BE2C (cell line): Measurements from ENCODE around the gene OR10Z1.

Experiments used
- DNase-seq: peaks from one replicate; pipeline ENCODE4 v3.0.0-alpha.2; 2020
- H3K27me3 ChIP-seq: fragments of 250-450 bp; sonication (Bioruptor Pico); 2 replicates; pipeline ENCODE4 v1.5.1; 2020; ENCODE audit warnings: mild to moderate bottlenecking
- H3K36me3 ChIP-seq: fragments of 250-450 bp; sonication (Bioruptor Pico); 2 replicates; pipeline ENCODE4 v1.5.1; 2020; ENCODE audit warnings: mild to moderate bottlenecking
- H3K4me1 ChIP-seq: fragments of 250-450 bp; sonication (Bioruptor Pico); 2 replicates; pipeline ENCODE4 v1.5.1; 2020
- H3K4me3 ChIP-seq: 2 replicates; pipeline ENCODE4 v1.5.1; 2011; ENCODE audit warnings: low read depth, low read length
- H3K9me3 ChIP-seq: fragments of 250-450 bp; sonication (Bioruptor Pico); 2 replicates; pipeline ENCODE4 v1.5.1; 2020
- TF ChIP-seq, protein P1 (sequence below): IDR thresholded peaks from 2 replicates; pipeline ENCODE4 v1.5.1; 2012; ENCODE audit warnings: mild to moderate bottlenecking, low read depth, low read length

OR10Z1 gene

GRCh38 chr1:158577561-158577960 is 27.5 kb upstream of the OR10Z1 start:
- Histone ChIP-seq H3K4me1 (no peaks in the 10 kb centered on the region), H3K9me3 (no peaks in the 10 kb centered on the region; the same call in 1 of the 2 replicates), H3K27me3 (no peaks in the 10 kb centered on the region), H3K4me3 (no peak overlapping the region), H3K36me3 (no peaks in the 10 kb centered on the region)
- no peak for DNase-seq
- TF ChIP-seq, protein P1, sequence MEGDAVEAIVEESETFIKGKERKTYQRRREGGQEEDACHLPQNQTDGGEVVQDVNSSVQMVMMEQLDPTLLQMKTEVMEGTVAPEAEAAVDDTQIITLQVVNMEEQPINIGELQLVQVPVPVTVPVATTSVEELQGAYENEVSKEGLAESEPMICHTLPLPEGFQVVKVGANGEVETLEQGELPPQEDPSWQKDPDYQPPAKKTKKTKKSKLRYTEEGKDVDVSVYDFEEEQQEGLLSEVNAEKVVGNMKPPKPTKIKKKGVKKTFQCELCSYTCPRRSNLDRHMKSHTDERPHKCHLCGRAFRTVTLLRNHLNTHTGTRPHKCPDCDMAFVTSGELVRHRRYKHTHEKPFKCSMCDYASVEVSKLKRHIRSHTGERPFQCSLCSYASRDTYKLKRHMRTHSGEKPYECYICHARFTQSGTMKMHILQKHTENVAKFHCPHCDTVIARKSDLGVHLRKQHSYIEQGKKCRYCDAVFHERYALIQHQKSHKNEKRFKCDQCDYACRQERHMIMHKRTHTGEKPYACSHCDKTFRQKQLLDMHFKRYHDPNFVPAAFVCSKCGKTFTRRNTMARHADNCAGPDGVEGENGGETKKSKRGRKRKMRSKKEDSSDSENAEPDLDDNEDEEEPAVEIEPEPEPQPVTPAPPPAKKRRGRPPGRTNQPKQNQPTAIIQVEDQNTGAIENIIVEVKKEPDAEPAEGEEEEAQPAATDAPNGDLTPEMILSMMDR: no peak

DNA sequence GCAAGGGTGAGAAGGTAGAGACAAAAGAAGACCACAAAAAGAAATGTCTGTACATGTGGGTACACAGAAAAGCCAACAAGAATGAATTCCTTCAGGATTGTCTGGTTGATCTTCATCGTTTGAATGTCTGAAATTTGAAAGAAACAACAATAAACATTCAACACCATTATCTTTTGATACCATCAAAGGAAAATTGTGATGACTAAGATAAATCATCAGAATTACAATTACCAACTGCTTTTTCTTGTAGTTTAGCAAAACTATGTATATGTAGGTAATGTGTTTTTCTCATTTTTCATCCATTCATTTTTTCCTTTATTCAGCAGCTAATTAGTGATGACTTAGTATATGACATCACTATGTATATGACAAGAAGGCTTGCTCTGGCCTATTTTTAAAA is 25.3 kb upstream of the OR10Z1 start, which contains the start of gene OR10X1:
OR10X1 (minus strand) TSS at position 167 of the 400 bp plus-strand sequence; CDS start at position 167, 0 bp downstream.
- Histone ChIP-seq H3K36me3 (no peaks in the 10 kb centered on the region), H3K27me3 (no peaks in the 10 kb centered on the region), H3K9me3 (no peaks in the 10 kb centered on the region; the same call in 1 of the 2 replicates), H3K4me3 (no peak within 1 kb of the TSS), H3K4me1 (no peaks in the 10 kb centered on the region)
- DNase-seq: no peak
- TF ChIP-seq, protein P1: no peak

GRCh38 chr1:158583962-158584361 is 21.1 kb upstream of the OR10Z1 start:
- H3K4me1 ChIP-seq: no peaks in the 10 kb centered on the region
- TF ChIP-seq, protein P1: no peak
- H3K36me3 ChIP-seq: no peaks in the 10 kb centered on the region
- DNase-seq: no peak
- no peaks in the 10 kb centered on the region for H3K9me3 ChIP-seq
- no peak overlapping the region for H3K4me3 ChIP-seq
- no peaks in the 10 kb centered on the region for H3K27me3 ChIP-seq

DNA sequence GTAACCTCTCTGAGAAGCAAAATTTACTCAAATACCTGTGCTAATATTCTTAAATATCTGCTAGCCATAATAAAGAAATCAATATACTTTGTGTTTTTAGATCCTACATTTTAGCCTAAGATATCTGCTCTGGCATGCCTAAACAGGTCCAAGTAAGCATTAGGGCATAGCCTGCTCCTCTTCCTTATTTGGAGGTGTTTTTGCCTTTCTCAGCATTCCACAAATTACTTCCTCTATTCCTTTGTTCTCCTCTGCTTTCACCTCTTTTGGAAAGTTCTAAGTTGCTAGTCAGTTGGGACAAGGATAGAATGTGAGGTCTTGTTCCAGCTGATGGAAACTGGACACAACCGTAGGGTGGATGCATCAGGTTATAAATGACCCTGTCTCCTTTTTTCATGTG is 18.1 kb upstream of the OR10Z1 start:
- TF ChIP-seq, protein P1: no peak
- Histone ChIP-seq H3K27me3 (no peaks in the 10 kb centered on the region), H3K36me3 (no peaks in the 10 kb centered on the region), H3K4me1 (no peaks in the 10 kb centered on the region), H3K4me3 (no peak overlapping the region), H3K9me3 (no peaks in the 10 kb centered on the region; the same call in 1 of the 2 replicates)
- DNase-seq: no peak

- Histone ChIP-seq H3K36me3 (no peaks in the 10 kb centered on the region), H3K9me3 (no peaks in the 10 kb centered on the region), H3K27me3 (no peaks in the 10 kb centered on the region), H3K4me1 (no peaks in the 10 kb centered on the region), H3K4me3 (no peak overlapping the region)
- TF ChIP-seq, protein P1: no peak
- DNase-seq: no peak
Measured at GRCh38 chr1:158600735-158601134, 4.3 kb upstream of the OR10Z1 start.

DNA sequence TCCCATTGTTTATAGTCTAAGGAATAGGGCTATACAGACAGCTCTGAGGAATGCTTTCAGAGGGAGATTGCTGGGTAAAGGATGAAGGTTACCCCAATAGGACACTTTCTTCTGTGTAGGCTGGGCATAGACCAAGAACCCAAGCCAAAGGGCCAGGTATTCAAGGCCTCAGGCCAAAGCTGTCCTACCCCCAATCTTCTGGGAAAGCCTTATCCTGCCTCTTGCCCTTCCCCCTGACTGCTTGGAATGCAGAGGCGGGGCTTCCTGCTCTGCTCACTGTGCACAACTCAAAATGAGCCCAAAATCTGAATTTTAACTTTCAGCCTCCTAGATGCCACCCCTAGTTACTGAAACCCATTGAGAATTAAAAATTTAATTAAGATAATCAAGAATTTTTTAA is 2.2 kb downstream of the OR10Z1 start:
- Histone ChIP-seq H3K27me3 (no peaks in the 10 kb centered on the region), H3K4me1 (no peaks in the 10 kb centered on the region), H3K36me3 (no peaks in the 10 kb centered on the region), H3K4me3 (no peak overlapping the region), H3K9me3 (no peaks in the 10 kb centered on the region)
- no peak for DNase-seq
- TF ChIP-seq, protein P1: no peak
